NCI-H526 treated with DMSO at 0.1 percent for 48 hours (cell line): ENCODE results near the gene ZFP62.
"Not testable (repeated sequence)": the region's sequence is repeated elsewhere in the genome, so short reads cannot be mapped to it uniquely, and the experiment has no call there.

Experiments
- DNase-seq: peaks from one replicate; lab custom pipeline; 2025; lab: John Stamatoyannopoulos, UW

ZFP62 gene

GRCh38 chr5:180860887-180861822 is at the start of gene ZFP62:
ZFP62 (minus strand) TSS chr5:180861276; CDS start chr5:180861219, 57 bp downstream.
- DNase-seq: peak; percentile 83

GRCh38 chr5:180910735-180911134 is 49.7 kb upstream of the ZFP62 start:
- no peak for DNase-seq

GRCh38 chr5:180910182-180910581 is 49.1 kb upstream of the ZFP62 start:
- DNase-seq: no peak

GRCh38 chr5:180909782-180910181 is 48.7 kb upstream of the ZFP62 start:
- DNase-seq: no peak

- DNase-seq: no peak
Observed at GRCh38 chr5:180908998-180909731, 48.1 kb upstream of the ZFP62 start.

GRCh38 chr5:180908400-180908799 is 47.3 kb upstream of the ZFP62 start:
- DNase-seq: no peak

GRCh38 chr5:180901319-180902009 is 40.4 kb upstream of the ZFP62 start:
- no peak for DNase-seq

- no peak for DNase-seq
Observed at GRCh38 chr5:180900178-180900577, 39.1 kb upstream of the ZFP62 start.

- no peak for DNase-seq
Observed at GRCh38 chr5:180898621-180899246, 37.7 kb upstream of the ZFP62 start, which contains the start of gene BTNL8. BTNL8 (plus strand) TSS chr5:180899159; CDS start chr5:180899311, 152 bp downstream.

- DNase-seq: not testable (repeated sequence)
Observed at GRCh38 chr5:180895330-180895729, 34.3 kb upstream of the ZFP62 start.

GRCh38 chr5:180889381-180889780 is 28.3 kb upstream of the ZFP62 start:
- DNase-seq: no peak

- not testable (repeated sequence) for DNase-seq
Observed at GRCh38 chr5:180885845-180886529, 24.9 kb upstream of the ZFP62 start.

- DNase-seq: no peak
Observed at GRCh38 chr5:180875860-180876426, 14.9 kb upstream of the ZFP62 start.

- DNase-seq: no peak
Observed at GRCh38 chr5:180874804-180875582, 13.9 kb upstream of the ZFP62 start.

- no peak for DNase-seq
Observed at GRCh38 chr5:180873615-180874520, 12.8 kb upstream of the ZFP62 start.

GRCh38 chr5:180872419-180872818 is 11.3 kb upstream of the ZFP62 start:
- no peak for DNase-seq

GRCh38 chr5:180870276-180871068 is 9.4 kb upstream of the ZFP62 start:
- no peak for DNase-seq

GRCh38 chr5:180869587-180869986 is 8.5 kb upstream of the ZFP62 start:
- no peak for DNase-seq
